Measurements from ENCODE around the gene FFAR3.

The FFAR3 gene

DNA sequence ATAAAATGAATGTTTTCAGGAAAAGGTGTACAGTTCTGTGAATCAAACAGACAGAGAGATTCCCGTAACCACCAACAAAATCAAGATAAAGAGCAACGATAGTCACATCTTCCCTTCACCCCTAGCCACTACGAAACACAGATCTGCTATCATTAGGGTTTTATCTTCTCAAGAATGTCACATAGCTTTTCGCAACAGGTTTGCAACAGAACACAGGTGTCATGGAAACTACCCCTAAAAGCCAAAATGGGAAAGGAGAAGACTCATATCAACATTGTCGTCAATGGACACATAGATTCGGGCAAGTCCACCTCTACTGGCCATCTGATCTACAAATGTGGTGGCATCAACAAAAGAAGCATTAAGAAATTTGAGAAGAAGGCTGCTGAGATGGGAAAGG lies 23.7 kb downstream of the FFAR3 start:
- TF ChIP-seq, protein P1, sequence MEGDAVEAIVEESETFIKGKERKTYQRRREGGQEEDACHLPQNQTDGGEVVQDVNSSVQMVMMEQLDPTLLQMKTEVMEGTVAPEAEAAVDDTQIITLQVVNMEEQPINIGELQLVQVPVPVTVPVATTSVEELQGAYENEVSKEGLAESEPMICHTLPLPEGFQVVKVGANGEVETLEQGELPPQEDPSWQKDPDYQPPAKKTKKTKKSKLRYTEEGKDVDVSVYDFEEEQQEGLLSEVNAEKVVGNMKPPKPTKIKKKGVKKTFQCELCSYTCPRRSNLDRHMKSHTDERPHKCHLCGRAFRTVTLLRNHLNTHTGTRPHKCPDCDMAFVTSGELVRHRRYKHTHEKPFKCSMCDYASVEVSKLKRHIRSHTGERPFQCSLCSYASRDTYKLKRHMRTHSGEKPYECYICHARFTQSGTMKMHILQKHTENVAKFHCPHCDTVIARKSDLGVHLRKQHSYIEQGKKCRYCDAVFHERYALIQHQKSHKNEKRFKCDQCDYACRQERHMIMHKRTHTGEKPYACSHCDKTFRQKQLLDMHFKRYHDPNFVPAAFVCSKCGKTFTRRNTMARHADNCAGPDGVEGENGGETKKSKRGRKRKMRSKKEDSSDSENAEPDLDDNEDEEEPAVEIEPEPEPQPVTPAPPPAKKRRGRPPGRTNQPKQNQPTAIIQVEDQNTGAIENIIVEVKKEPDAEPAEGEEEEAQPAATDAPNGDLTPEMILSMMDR (IDR thresholded peaks at IDR 0.05; ENCODE audit: borderline replicate concordance, extremely low read depth, low read length, poor library complexity, severe bottlenecking): no peak
- no peak for TF ChIP-seq EZH2 (IDR thresholded peaks at IDR 0.05; ENCODE audit: borderline replicate concordance, low read depth, low read length, severe bottlenecking)
- Histone ChIP-seq H2AFZ (ENCODE audit: low read depth, low read length) (no peak overlapping the region), H3K4me2 (ENCODE audit: insufficient read depth, low read length) (no peak overlapping the region), H3K9ac (ENCODE audit: low read depth, low read length) (no peak overlapping the region), H4K20me1 (ENCODE audit: insufficient read depth, low read length) (no peaks in the 10 kb centered on the region), H3K9me3 (ENCODE audit: insufficient read depth, low read length, severe bottlenecking) (peaks cover 14% of the 10 kb centered on the region), H3K4me3 (ENCODE audit: low read depth in 1 of 2, low read length in 2 of 2) (no peak overlapping the region), H3K27ac (ENCODE audit: low read length) (no peak overlapping the region), H3K27me3 (ENCODE audit: insufficient read depth, low read length, poor library complexity) (peaks cover 3% of the 10 kb centered on the region), H3K79me2 (ENCODE audit: insufficient read depth, low read length) (no peaks in the 10 kb centered on the region), H3K4me1 (ENCODE audit: insufficient read depth, low read length) (no peaks in the 10 kb centered on the region), H3K36me3 (ENCODE audit: insufficient read depth, low read length) (no peaks in the 10 kb centered on the region)
- ATAC-seq (ENCODE audit: insufficient read depth, low read depth) (no peak), DNase-seq (no peak)

DNA sequence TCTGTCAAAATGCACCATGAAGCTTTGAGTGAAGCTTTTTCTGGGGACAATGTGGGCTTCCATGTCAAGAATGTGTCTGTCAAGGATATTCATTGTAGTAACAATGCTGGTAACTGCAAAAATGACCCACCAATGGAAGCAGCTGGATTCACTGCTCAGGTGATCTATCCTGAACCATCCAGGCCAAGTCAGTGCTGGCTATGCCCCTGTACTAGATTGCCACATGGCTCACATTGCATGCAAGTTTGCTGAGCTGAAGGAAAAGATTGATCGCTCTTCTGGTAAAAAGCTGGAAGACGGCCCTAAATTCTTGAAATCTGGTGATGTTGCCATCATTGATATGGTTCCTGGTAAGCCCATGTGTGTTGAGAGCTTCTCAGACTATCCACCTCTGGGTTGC lies 25.3 kb downstream of the FFAR3 start:
- Histone ChIP-seq H3K9ac (ENCODE audit: low read depth, low read length) (no peak overlapping the region), H3K9me3 (ENCODE audit: insufficient read depth, low read length, severe bottlenecking) (peaks cover 18% of the 10 kb centered on the region), H3K4me1 (ENCODE audit: insufficient read depth, low read length) (no peaks in the 10 kb centered on the region), H4K20me1 (ENCODE audit: insufficient read depth, low read length) (no peaks in the 10 kb centered on the region), H3K27ac (ENCODE audit: low read length) (no peak overlapping the region), H2AFZ (ENCODE audit: low read depth, low read length) (no peak overlapping the region), H3K79me2 (ENCODE audit: insufficient read depth, low read length) (no peaks in the 10 kb centered on the region), H3K36me3 (ENCODE audit: insufficient read depth, low read length) (no peaks in the 10 kb centered on the region), H3K4me3 (ENCODE audit: low read depth in 1 of 2, low read length in 2 of 2) (no peak overlapping the region), H3K27me3 (ENCODE audit: insufficient read depth, low read length, poor library complexity) (peaks cover 3% of the 10 kb centered on the region), H3K4me2 (ENCODE audit: insufficient read depth, low read length) (no peak overlapping the region)
- no peak for DNase-seq
- ATAC-seq (ENCODE audit: insufficient read depth, low read depth): no peak
- TF ChIP-seq EZH2 (IDR thresholded peaks at IDR 0.05; ENCODE audit: borderline replicate concordance, low read depth, low read length, severe bottlenecking): no peak
- TF ChIP-seq, protein P1 (IDR thresholded peaks at IDR 0.05; ENCODE audit: borderline replicate concordance, extremely low read depth, low read length, poor library complexity, severe bottlenecking): no peak

DNA sequence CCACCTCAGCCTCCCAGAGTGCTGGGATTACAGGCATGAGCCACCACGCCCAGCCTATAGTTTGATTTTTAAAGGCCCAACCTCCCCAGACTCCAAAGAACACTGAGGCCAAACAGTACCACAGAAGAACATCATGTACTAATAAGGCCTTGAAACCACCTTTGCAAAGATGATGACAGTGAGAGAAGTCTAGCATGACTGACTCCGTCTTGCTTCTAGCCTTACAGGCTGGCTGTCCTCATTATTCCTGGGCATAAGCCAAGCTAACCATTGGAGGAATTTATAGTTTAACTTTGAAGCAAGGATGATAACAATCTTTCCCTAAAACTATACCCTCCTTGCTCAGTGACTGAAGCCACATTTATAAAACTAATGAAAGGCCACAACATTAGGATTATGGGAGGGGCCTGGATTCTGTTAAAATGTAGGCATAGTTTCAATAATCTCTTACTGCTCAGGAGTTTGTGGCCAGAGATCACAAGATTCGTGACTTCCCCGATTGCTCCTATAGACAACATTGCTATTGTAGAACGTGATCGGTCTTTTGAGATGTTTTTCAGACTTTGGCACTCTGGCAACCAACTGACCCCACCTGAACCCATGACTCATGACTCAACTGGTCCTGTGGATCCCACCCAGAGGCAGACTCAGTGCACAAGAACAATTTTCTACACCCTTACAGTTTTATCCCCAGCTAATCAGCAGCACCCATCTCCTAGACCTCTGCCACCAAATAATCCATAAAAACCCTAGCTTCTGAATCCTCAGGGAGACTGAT lies 30.2 kb downstream of the FFAR3 start:
- Histone ChIP-seq H3K36me3 (ENCODE audit: insufficient read depth, low read length) (no peaks in the 10 kb centered on the region), H3K4me3 (ENCODE audit: low read depth in 1 of 2, low read length in 2 of 2) (no peak overlapping the region), H3K27ac (ENCODE audit: low read length) (no peak overlapping the region), H2AFZ (ENCODE audit: low read depth, low read length) (no peak overlapping the region), H3K9me3 (ENCODE audit: insufficient read depth, low read length, severe bottlenecking) (peaks cover 21% of the 10 kb centered on the region), H4K20me1 (ENCODE audit: insufficient read depth, low read length) (no peaks in the 10 kb centered on the region), H3K27me3 (ENCODE audit: insufficient read depth, low read length, poor library complexity) (no peaks in the 10 kb centered on the region), H3K4me1 (ENCODE audit: insufficient read depth, low read length) (no peaks in the 10 kb centered on the region), H3K4me2 (ENCODE audit: insufficient read depth, low read length) (no peak overlapping the region), H3K79me2 (ENCODE audit: insufficient read depth, low read length) (no peaks in the 10 kb centered on the region), H3K9ac (ENCODE audit: low read depth, low read length) (no peak overlapping the region)
- DNase-seq: no peak
- TF ChIP-seq EZH2 (IDR thresholded peaks at IDR 0.05; ENCODE audit: borderline replicate concordance, low read depth, low read length, severe bottlenecking): no peak
- TF ChIP-seq, protein P1 (IDR thresholded peaks at IDR 0.05; ENCODE audit: borderline replicate concordance, extremely low read depth, low read length, poor library complexity, severe bottlenecking): no peak
- ATAC-seq (ENCODE audit: insufficient read depth, low read depth): no peak

Measured in DND-41 (cell line).